Calu3 (cell line): ENCODE measurements around the gene ADGRV1. TPM values are rescaled to one million over a fixed set of nuclear protein-coding genes. Genes with fewer than 3 reads are reported as not detected.

Experiments used
- BruUV-seq: library from RNA; stranded (reverse); fragments of 400-500 nt; replicated peaks from 2 replicates; lab custom pipeline; 2021; lab: Mats Ljungman, UMichigan
- CTCF ChIA-PET: fragments of 300-600 bp; sonication (Branson Sonifier 250); formaldehyde crosslinking; loops from one replicate; lab custom pipeline; 2022; ENCODE audit warnings: antibody characterized with exemption; lab: Charles Lee
- DNase-seq: peaks from one replicate; pipeline ENCODE4 v3.0.0; 2022
- H3K27ac Mint-ChIP-seq: one replicate; pipeline ENCODE4 v1.8.0; 2022; ENCODE audit warnings: mixed read lengths; ENCODE audit not compliant: unreplicated experiment
- H3K27me3 Mint-ChIP-seq: one replicate; pipeline ENCODE4 v1.8.0; 2022; ENCODE audit warnings: mixed read lengths; ENCODE audit not compliant: unreplicated experiment
- H3K36me3 Mint-ChIP-seq: one replicate; pipeline ENCODE4 v1.8.0; 2022; ENCODE audit warnings: mild to moderate bottlenecking, moderate library complexity, mixed read lengths; ENCODE audit not compliant: insufficient read depth, unreplicated experiment
- H3K4me1 Mint-ChIP-seq: one replicate; pipeline ENCODE4 v1.8.0; 2022; ENCODE audit warnings: mild to moderate bottlenecking, low read depth, mixed read lengths; ENCODE audit not compliant: unreplicated experiment
- H3K4me3 Mint-ChIP-seq: one replicate; pipeline ENCODE4 v1.8.0; 2022; ENCODE audit warnings: mild to moderate bottlenecking, low read depth, moderate library complexity, mixed read lengths; ENCODE audit not compliant: unreplicated experiment
- H3K9me3 Mint-ChIP-seq: one replicate; pipeline ENCODE4 v1.8.0; 2022; ENCODE audit warnings: low read depth, mixed read lengths; ENCODE audit not compliant: unreplicated experiment
- CTCF ChIP-seq: fragments of 200-600 bp; IDR thresholded peaks from one replicate; pipeline ENCODE4 v1.8.0; 2022; ENCODE audit warnings: antibody characterized with exemption; ENCODE audit not compliant: unreplicated experiment
- intact Hi-C: fragments of 100-400 bp; cut with micrococcal nuclease; formaldehyde crosslinking; loops from one replicate; pipeline ENCODE4 v1.10.0; 2022; ENCODE audit not compliant: unreplicated experiment
- total RNA-seq: library from RNA; stranded (reverse); gene quantifications from 2 replicates; pipeline ENCODE4 v1.2.3, GENCODE V29; 2022

The ADGRV1 gene
- total RNA-seq, 1 experiment from 2014 or later: 1.8 TPM

GRCh38 chr5:91118796-91119195, 560.2 kb downstream of the ADGRV1 start:
- Mint-ChIP-seq H3K36me3 (no peaks in the 10 kb centered on the region), H3K27me3 (no peaks in the 10 kb centered on the region), H3K4me3 (no peak overlapping the region), H3K27ac (no peak overlapping the region), H3K9me3 (no peaks in the 10 kb centered on the region), H3K4me1 (peaks cover 11% of the 10 kb centered on the region)
- CTCF ChIA-PET: no interaction called here
- intact Hi-C loops: no loop called here
- no peak for DNase-seq
- no peak for TF ChIP-seq CTCF
- BruUV-seq: no TSS peak

- Mint-ChIP-seq H3K36me3 (no peaks in the 10 kb centered on the region), H3K4me1 (peaks cover 11% of the 10 kb centered on the region), H3K27me3 (no peaks in the 10 kb centered on the region), H3K4me3 (no peak overlapping the region), H3K27ac (no peak overlapping the region), H3K9me3 (no peaks in the 10 kb centered on the region)
- no TSS peak for BruUV-seq
- TF ChIP-seq CTCF: no peak
- CTCF ChIA-PET: no interaction called here
- intact Hi-C loops: no loop called here
- no peak for DNase-seq
These were observed 560.6 kb downstream of the ADGRV1 start for GRCh38 chr5:91119217-91119616.

- Mint-ChIP-seq H3K4me1 (peaks cover 11% of the 10 kb centered on the region), H3K27me3 (no peaks in the 10 kb centered on the region), H3K4me3 (no peak overlapping the region), H3K9me3 (no peaks in the 10 kb centered on the region), H3K27ac (no peak overlapping the region), H3K36me3 (no peaks in the 10 kb centered on the region)
- intact Hi-C loops: no loop called here
- CTCF ChIA-PET: interaction anchor here (0.6 to 1.1 kb wide), 2 partner anchors 25 to 78 kb away, joined by 3 to 4 read pairs; no protein-coding TSS in a partner anchor
- no peak for DNase-seq
- no TSS peak for BruUV-seq
- no peak for TF ChIP-seq CTCF
These were observed 561.6 kb downstream of the ADGRV1 start for GRCh38 chr5:91119981-91120850.

- intact Hi-C loops: no loop called here
- no peak for DNase-seq
- Mint-ChIP-seq H3K27me3 (no peaks in the 10 kb centered on the region), H3K27ac (no peak overlapping the region), H3K36me3 (no peaks in the 10 kb centered on the region), H3K4me3 (no peak overlapping the region), H3K9me3 (no peaks in the 10 kb centered on the region), H3K4me1 (peaks cover 22% of the 10 kb centered on the region)
- CTCF ChIA-PET: interaction anchor here (0.6 kb wide), 1 partner anchor 102 kb away, joined by 6 read pairs; no protein-coding TSS in a partner anchor
- BruUV-seq: no TSS peak
- TF ChIP-seq CTCF: no peak
These were observed 562.9 kb downstream of the ADGRV1 start for GRCh38 chr5:91121347-91121993.
